ENCODE results near the gene NSL1. TPM values are rescaled to one million over a fixed set of nuclear protein-coding genes. Genes with fewer than 3 reads are reported as not detected.

NSL1 gene
- 36.4 TPM for total RNA-seq (2021; ENCODE audit: unreplicated experiment)
- 12.8 and 15.0 TPM in 2 replicates for polyA plus RNA-seq (2012)
- Bru-seq, nascent RNA, result percentile 74 among the genes with signal in this experiment
- BruChase-seq, experiment 1, labeled RNA remaining after a 6-hour chase, result percentile 85 among the genes with signal in this experiment
- percentile 89 among the genes with signal in this experiment for BruChase-seq, experiment 2, labeled RNA remaining after a 2-hour chase
- long read RNA-seq, transcript NSL1-202 (6 exons, 2,317 nt), result major isoform, 31 of 46 reads
- long read RNA-seq, partial matches to known transcripts, result 0 of 46 reads
- long read RNA-seq, other reads (novel, unspliced or antisense), result 12 of 46 reads

- peak within 1 kb of the TSS; percentile 96 for H2AFZ ChIP-seq (ENCODE audit: low read depth, low read length, poor library complexity, severe bottlenecking)
- ATAC-seq (peak; percentile 89), DNase-seq (ENCODE audit: low read depth, low spot score) (peak; percentile 88)
- TSS peak; percentile 86 for BruUV-seq (replicated peaks)
- H3K9me2 ChIP-seq (ENCODE audit: insufficient read depth), result no peaks in the 10 kb centered on the region
- no peaks in the 10 kb centered on the region; a peak in 1 of 4 replicates for H3K36me3 ChIP-seq (ENCODE audit: control insufficient read depth in 1 of 2, insufficient read depth in 2 of 2, low read length in 2 of 2)
- peaks cover 12 to 21% of the 10 kb centered on the region in 2 experiments for H3K4me1 ChIP-seq (ENCODE audit: control insufficient read depth in 1 of 2, insufficient read depth in 2 of 2, low read length in 2 of 2)
- H3K4me2 ChIP-seq (ENCODE audit: low read length), result peak within 1 kb of the TSS; percentile 88
- intact Hi-C loops (cut with micrococcal nuclease), result loop anchor here (5.0 kb wide), 1 partner anchor 205 kb away; no protein-coding TSS in a partner anchor
- CTCF ChIA-PET, result interaction anchor here (0.6 to 1.6 kb wide), 2 partner anchors 42 to 195 kb away, joined by 3 to 5 read pairs; no protein-coding TSS in a partner anchor
- RAD21 ChIA-PET (ENCODE audit: low non-redundant PET in 1 of 2, low total read pairs in 2 of 2, uncharacterized antibody in 2 of 2, unreplicated experiment in 2 of 2), result no interaction called here
- H3K9ac ChIP-seq (ENCODE audit: low read length), result peak within 1 kb of the TSS; percentile 88
- no peaks in the 10 kb centered on the region for H3K27me3 ChIP-seq (ENCODE audit: insufficient read depth, low read length)
- no peaks in the 10 kb centered on the region for H4K20me1 ChIP-seq (ENCODE audit: insufficient read depth)
- POLR2A ChIA-PET, result interaction anchor here (0.7 to 1.0 kb wide), 2 partner anchors 10 to 15 kb away, joined by 3 read pairs; no protein-coding TSS in a partner anchor
- peaks cover 44% of the 10 kb centered on the region for H3K79me2 ChIP-seq (ENCODE audit: insufficient read depth, low read length)
- H3K4me3 ChIP-seq (replicated peaks in 1 of 2; ENCODE audit: low read depth in 1 of 2, low read length in 2 of 2), result peak within 1 kb of the TSS; percentile 92
- no peaks in the 10 kb centered on the region for H3K9me3 ChIP-seq (ENCODE audit: control insufficient read depth in 1 of 2, insufficient read depth in 1 of 2, low read depth in 1 of 2, low read length in 2 of 2)
- H3K27ac ChIP-seq (ENCODE audit: low read depth, low read length), result peak within 1 kb of the TSS; percentile 74
- no peak for TF ChIP-seq ELF1 (IDR thresholded peaks at IDR 0.05; ENCODE audit: borderline replicate concordance, low read depth)
- peak; percentile 52; the same call in 1 of the 2 replicates for TF ChIP-seq JUND (IDR thresholded peaks at IDR 0.05)
- TF ChIP-seq SP1 (IDR thresholded peaks at IDR 0.05; ENCODE audit: low read depth), result peak; percentile 89
- TF ChIP-seq POLR2A (IDR thresholded peaks at IDR 0.05; ENCODE audit: borderline replicate concordance, extremely low read depth, insufficient read depth, insufficient read length), result peak; percentile 59
- no peak for TF ChIP-seq RAD21 (IDR thresholded peaks at IDR 0.05; ENCODE audit: low read depth)
- TF ChIP-seq TCF7L2 (IDR thresholded peaks at IDR 0.05; ENCODE audit: borderline replicate concordance, extremely low read depth, insufficient read depth, insufficient read length), result peak; percentile 59
- TF ChIP-seq ATF3 (IDR thresholded peaks at IDR 0.05), result no peak
- peak; percentile 82; the same call in 1 of the 2 replicates for TF ChIP-seq SRF (IDR thresholded peaks at IDR 0.05; ENCODE audit: low read depth)
- peak; percentile 5; the same call in 1 of the 2 replicates for TF ChIP-seq ZFX (IDR thresholded peaks at IDR 0.05)
- TF ChIP-seq YY1 (IDR thresholded peaks at IDR 0.05; ENCODE audit: extremely low read depth, insufficient replicate concordance, low read depth, low read length), result peak; percentile 95
- peak; percentile 97 for TF ChIP-seq SIN3A (IDR thresholded peaks at IDR 0.05; ENCODE audit: low read depth)
- TF ChIP-seq CEBPB (IDR thresholded peaks at IDR 0.05; ENCODE audit: low read depth), result no peak; the same call in 1 of the 2 replicates
- TF ChIP-seq POLR2AphosphoS5 (IDR thresholded peaks at IDR 0.05; ENCODE audit: low read depth, low read length), result peak; percentile 96
- TF ChIP-seq EZH2 (IDR thresholded peaks at IDR 0.05), result no peak
- peak; percentile 99 for TF ChIP-seq CBX3 (IDR thresholded peaks at IDR 0.05; ENCODE audit: low read depth)
- peak; percentile 51; the same call in 1 of the 2 replicates for TF ChIP-seq EGR1 (IDR thresholded peaks at IDR 0.05; ENCODE audit: low read depth)
- no peak for TF ChIP-seq EZH2phosphoT487 (IDR thresholded peaks at IDR 0.05; ENCODE audit: borderline replicate concordance)
- no peak for TF ChIP-seq CTCF (IDR thresholded peaks at IDR 0.05 in 2 of 3, conservative IDR thresholded peaks at IDR 0.05 in 1 of 3; ENCODE audit: borderline replicate concordance in 1 of 3, insufficient read depth in 1 of 3, low read depth in 2 of 3, low read length in 2 of 3)
- no peak; the same call in 1 of the 2 replicates for TF ChIP-seq FOSL1 (IDR thresholded peaks at IDR 0.05; ENCODE audit: low read depth)
- TF ChIP-seq ZNF274 (IDR thresholded peaks at IDR 0.05; ENCODE audit: low read depth, low read length), result no peak
- TF ChIP-seq REST (IDR thresholded peaks at IDR 0.05; ENCODE audit: low read depth), result no peak
Observed at GRCh38 chr1:212791676-212792395, at the start of gene NSL1, which contains the start of gene TATDN3. TSS of gene NSL1 (minus strand) at chr1:212791777. CDS start at chr1:212791763, 14 bp downstream. TSS of gene TATDN3 (plus strand) at chr1:212791894. CDS start at chr1:212791922, 28 bp downstream.
